Measurements from ENCODE around the gene PIP4K2B.

The PIP4K2B gene

GRCh38 chr17:38824899-38825761, 25.8 kb upstream of the PIP4K2B start, which contains the start of gene CWC25:
CWC25 (minus strand) TSS chr17:38825321; CDS start chr17:38825183, 138 bp downstream.
- WGBS, 2 donors (ENCODE audit: extremely low coverage in 2 of 2, insufficient read length in 2 of 2, insufficient replicate concordance in 1 of 2) = no CpG with 5 or more reads among the region's 55 CpGs

GRCh38 chr17:38815576-38816193, 16.3 kb upstream of the PIP4K2B start:
- no CpG with 5 or more reads among the region's 8 CpGs for WGBS, 2 donors (ENCODE audit: extremely low coverage in 2 of 2, insufficient read length in 2 of 2, insufficient replicate concordance in 1 of 2)
- Histone ChIP-seq H3K4ac (ENCODE audit: low read length) (no peak overlapping the region), H3K4me1 (ENCODE audit: control insufficient read depth in 2 of 2, insufficient read depth in 1 of 2, low read depth in 1 of 2, low read length in 2 of 2) (no peaks in the 10 kb centered on the region), H2AFZ (ENCODE audit: low read length) (no peak overlapping the region), H3K27me3 (ENCODE audit: control insufficient read depth in 3 of 3, insufficient read depth in 3 of 3, low read depth in 1 of 3, low read length in 3 of 3) (no peaks in the 10 kb centered on the region), H3K18ac (ENCODE audit: low read length) (no peak overlapping the region), H3K9me3 (replicated peaks in 1 of 2; ENCODE audit: control insufficient read depth in 2 of 2, insufficient read depth in 1 of 2, low read depth in 1 of 2, low read length in 2 of 2) (no peaks in the 10 kb centered on the region), H3K9ac (ENCODE audit: low read depth, low read length, poor library complexity) (no peak overlapping the region), H2BK15ac (ENCODE audit: low read length) (no peak overlapping the region), H3K79me1 (ENCODE audit: low read depth, low read length) (peaks cover 1% of the 10 kb centered on the region), H2BK5ac (ENCODE audit: low read length) (no peak overlapping the region), H3K27ac (replicated peaks; ENCODE audit: low read length) (no peak overlapping the region), H2AK5ac (ENCODE audit: low read depth, low read length) (no peak overlapping the region), H3K23ac (ENCODE audit: low read depth, low read length, poor library complexity) (no peak overlapping the region), H3K14ac (ENCODE audit: low read length) (no peak overlapping the region), H3K4me2 (ENCODE audit: insufficient read depth, low read length, poor library complexity, severe bottlenecking) (no peak overlapping the region), H4K8ac (ENCODE audit: low read depth, low read length) (no peak overlapping the region), H4K91ac (ENCODE audit: low read depth, low read length, poor library complexity) (no peak overlapping the region), H2BK120ac (ENCODE audit: low read depth, low read length) (no peak overlapping the region), H2BK12ac (ENCODE audit: low read length) (no peak overlapping the region), H3K4me3 (ENCODE audit: low read length in 2 of 2) (no peak overlapping the region), H3K36me3 (replicated peaks in 1 of 2; ENCODE audit: control insufficient read depth in 2 of 2, insufficient read depth in 2 of 2, low read length in 2 of 2) (peaks cover 14 to 70% of the 10 kb centered on the region in 2 donors)
- no peak for DNase-seq (ENCODE audit: low spot score)

More at GRCh38 chr17:38824899-38825761, 25.8 kb upstream of the PIP4K2B start, which contains the start of gene CWC25:
- H4K91ac ChIP-seq (ENCODE audit: low read depth, low read length, poor library complexity) = peak within 1 kb of the TSS; percentile 79
- no peak within 1 kb of the TSS for H2BK15ac ChIP-seq (ENCODE audit: low read length)
- peak within 1 kb of the TSS; percentile 31 for H2BK5ac ChIP-seq (ENCODE audit: low read length)
- peak; percentile 98 for DNase-seq (ENCODE audit: low spot score)
- no peaks in the 10 kb centered on the region for H3K27me3 ChIP-seq (ENCODE audit: control insufficient read depth in 3 of 3, insufficient read depth in 3 of 3, low read depth in 1 of 3, low read length in 3 of 3)
- peak within 1 kb of the TSS; percentile 89 for H3K18ac ChIP-seq (ENCODE audit: low read length)
- no peak within 1 kb of the TSS for H2BK12ac ChIP-seq (ENCODE audit: low read length)
- H3K4ac ChIP-seq (ENCODE audit: low read length) = no peak within 1 kb of the TSS
- H3K79me1 ChIP-seq (ENCODE audit: low read depth, low read length) = peaks cover 12% of the 10 kb centered on the region
- H3K9me3 ChIP-seq (replicated peaks in 1 of 2; ENCODE audit: control insufficient read depth in 2 of 2, insufficient read depth in 1 of 2, low read depth in 1 of 2, low read length in 2 of 2) = no peaks in the 10 kb centered on the region
- H2AK5ac ChIP-seq (ENCODE audit: low read depth, low read length) = no peak within 1 kb of the TSS
- no peak within 1 kb of the TSS for H4K8ac ChIP-seq (ENCODE audit: low read depth, low read length)
- peak within 1 kb of the TSS; percentile 91 for H3K9ac ChIP-seq (ENCODE audit: low read depth, low read length, poor library complexity)
- H3K14ac ChIP-seq (ENCODE audit: low read length) = no peak within 1 kb of the TSS
- H3K23ac ChIP-seq (ENCODE audit: low read depth, low read length, poor library complexity) = peak within 1 kb of the TSS; percentile 81
- peak within 1 kb of the TSS; percentile 90 for H3K27ac ChIP-seq (replicated peaks; ENCODE audit: low read length)
- H3K4me2 ChIP-seq (ENCODE audit: insufficient read depth, low read length, poor library complexity, severe bottlenecking) = peak within 1 kb of the TSS; percentile 94
- peaks cover 2 to 10% of the 10 kb centered on the region in 2 donors for H3K4me1 ChIP-seq (ENCODE audit: control insufficient read depth in 2 of 2, insufficient read depth in 1 of 2, low read depth in 1 of 2, low read length in 2 of 2)
- no peak within 1 kb of the TSS for H2BK120ac ChIP-seq (ENCODE audit: low read depth, low read length)
- peaks cover 9 to 18% of the 10 kb centered on the region in 2 donors for H3K36me3 ChIP-seq (replicated peaks in 1 of 2; ENCODE audit: control insufficient read depth in 2 of 2, insufficient read depth in 2 of 2, low read length in 2 of 2)
- peak within 1 kb of the TSS; percentile 94 for H2AFZ ChIP-seq (ENCODE audit: low read length)
- H3K4me3 ChIP-seq (ENCODE audit: low read length in 2 of 2) = peak within 1 kb of the TSS; percentile 90 to 100

GRCh38 chr17:38809828-38810227, 10.5 kb upstream of the PIP4K2B start:
- Histone ChIP-seq H2BK12ac (ENCODE audit: low read length) (no peak overlapping the region), H3K9ac (ENCODE audit: low read depth, low read length, poor library complexity) (no peak overlapping the region), H3K4me1 (ENCODE audit: control insufficient read depth in 2 of 2, insufficient read depth in 1 of 2, low read depth in 1 of 2, low read length in 2 of 2) (no peaks in the 10 kb centered on the region), H3K4ac (ENCODE audit: low read length) (no peak overlapping the region), H3K79me1 (ENCODE audit: low read depth, low read length) (no peaks in the 10 kb centered on the region), H3K4me2 (ENCODE audit: insufficient read depth, low read length, poor library complexity, severe bottlenecking) (no peak overlapping the region), H4K8ac (ENCODE audit: low read depth, low read length) (no peak overlapping the region), H3K4me3 (ENCODE audit: low read length in 2 of 2) (no peak overlapping the region), H3K9me3 (replicated peaks in 1 of 2; ENCODE audit: control insufficient read depth in 2 of 2, insufficient read depth in 1 of 2, low read depth in 1 of 2, low read length in 2 of 2) (no peaks in the 10 kb centered on the region), H3K18ac (ENCODE audit: low read length) (no peak overlapping the region), H2BK15ac (ENCODE audit: low read length) (no peak overlapping the region), H2AFZ (ENCODE audit: low read length) (no peak overlapping the region), H2BK5ac (ENCODE audit: low read length) (no peak overlapping the region), H3K36me3 (replicated peaks in 1 of 2; ENCODE audit: control insufficient read depth in 2 of 2, insufficient read depth in 2 of 2, low read length in 2 of 2) (peaks cover 31 to 80% of the 10 kb centered on the region in 2 donors), H2BK120ac (ENCODE audit: low read depth, low read length) (no peak overlapping the region), H4K91ac (ENCODE audit: low read depth, low read length, poor library complexity) (no peak overlapping the region), H3K23ac (ENCODE audit: low read depth, low read length, poor library complexity) (no peak overlapping the region), H3K27me3 (ENCODE audit: control insufficient read depth in 3 of 3, insufficient read depth in 3 of 3, low read depth in 1 of 3, low read length in 3 of 3) (no peaks in the 10 kb centered on the region), H3K14ac (ENCODE audit: low read length) (no peak overlapping the region), H3K27ac (replicated peaks; ENCODE audit: low read length) (no peak overlapping the region), H2AK5ac (ENCODE audit: low read depth, low read length) (no peak overlapping the region)
- no peak for DNase-seq (ENCODE audit: low spot score)
- WGBS, 2 donors (ENCODE audit: extremely low coverage in 2 of 2, insufficient read length in 2 of 2, insufficient replicate concordance in 1 of 2) = no CpG with 5 or more reads among the region's 7 CpGs

GRCh38 chr17:38800237-38800760, 943 bp upstream of the PIP4K2B start:
- Histone ChIP-seq H3K4me3 (ENCODE audit: low read length in 2 of 2) (peak overlapping the region in 1 of 2 donors; percentile 98), H2BK15ac (ENCODE audit: low read length) (no peak overlapping the region), H3K4me1 (ENCODE audit: control insufficient read depth in 2 of 2, insufficient read depth in 1 of 2, low read depth in 1 of 2, low read length in 2 of 2) (peaks cover 10 to 14% of the 10 kb centered on the region in 2 donors), H2AFZ (ENCODE audit: low read length) (peak overlapping the region; percentile 92), H3K14ac (ENCODE audit: low read length) (no peak overlapping the region), H2BK5ac (ENCODE audit: low read length) (no peak overlapping the region), H2BK12ac (ENCODE audit: low read length) (no peak overlapping the region), H3K27ac (replicated peaks; ENCODE audit: low read length) (peak overlapping the region; percentile 64), H4K91ac (ENCODE audit: low read depth, low read length, poor library complexity) (no peak overlapping the region), H4K8ac (ENCODE audit: low read depth, low read length) (no peak overlapping the region), H3K9me3 (replicated peaks in 1 of 2; ENCODE audit: control insufficient read depth in 2 of 2, insufficient read depth in 1 of 2, low read depth in 1 of 2, low read length in 2 of 2) (no peaks in the 10 kb centered on the region), H3K18ac (ENCODE audit: low read length) (no peak overlapping the region), H3K4me2 (ENCODE audit: insufficient read depth, low read length, poor library complexity, severe bottlenecking) (peak overlapping the region; percentile 58), H3K9ac (ENCODE audit: low read depth, low read length, poor library complexity) (no peak overlapping the region), H2AK5ac (ENCODE audit: low read depth, low read length) (no peak overlapping the region), H2BK120ac (ENCODE audit: low read depth, low read length) (no peak overlapping the region), H3K4ac (ENCODE audit: low read length) (no peak overlapping the region), H3K36me3 (replicated peaks in 1 of 2; ENCODE audit: control insufficient read depth in 2 of 2, insufficient read depth in 2 of 2, low read length in 2 of 2) (peaks cover 9 to 68% of the 10 kb centered on the region in 2 donors), H3K27me3 (ENCODE audit: control insufficient read depth in 3 of 3, insufficient read depth in 3 of 3, low read depth in 1 of 3, low read length in 3 of 3) (no peaks in the 10 kb centered on the region), H3K23ac (ENCODE audit: low read depth, low read length, poor library complexity) (no peak overlapping the region), H3K79me1 (ENCODE audit: low read depth, low read length) (peaks cover 7% of the 10 kb centered on the region)
- DNase-seq (ENCODE audit: low spot score) = no peak
- no CpG with 5 or more reads among the region's 14 CpGs for WGBS, 2 donors (ENCODE audit: extremely low coverage in 2 of 2, insufficient read length in 2 of 2, insufficient replicate concordance in 1 of 2)
